Fibroblast of villous mesenchyme (primary cell): ENCODE results near the gene MFSD11. TPM values are rescaled to one million over a fixed set of nuclear protein-coding genes. Genes with fewer than 3 reads are reported as not detected.

Experiments used
- DNase-seq: peaks from one replicate; pipeline ENCODE4 v3.0.0-alpha.2; 2010; ENCODE audit warnings: low read depth
- H3K4me3 ChIP-seq: 2 replicates; pipeline ENCODE4 v1.5.1; 2011; ENCODE audit warnings: low read depth, mild to moderate bottlenecking, low read length
- CTCF ChIP-seq: IDR thresholded peaks from 2 replicates; pipeline ENCODE4 v1.5.1; 2012; ENCODE audit warnings: low read depth, mild to moderate bottlenecking, low read length; ENCODE audit not compliant: insufficient read depth
- total RNA-seq: library from RNA; depleted of rRNA; stranded (reverse); fragments of >200 nt; gene quantifications from 2 replicates; pipeline ENCODE4 v1.2.3, GENCODE V29; 2012

The MFSD11 gene
- total RNA-seq, 1 donor: 44.5 TPM

DNA sequence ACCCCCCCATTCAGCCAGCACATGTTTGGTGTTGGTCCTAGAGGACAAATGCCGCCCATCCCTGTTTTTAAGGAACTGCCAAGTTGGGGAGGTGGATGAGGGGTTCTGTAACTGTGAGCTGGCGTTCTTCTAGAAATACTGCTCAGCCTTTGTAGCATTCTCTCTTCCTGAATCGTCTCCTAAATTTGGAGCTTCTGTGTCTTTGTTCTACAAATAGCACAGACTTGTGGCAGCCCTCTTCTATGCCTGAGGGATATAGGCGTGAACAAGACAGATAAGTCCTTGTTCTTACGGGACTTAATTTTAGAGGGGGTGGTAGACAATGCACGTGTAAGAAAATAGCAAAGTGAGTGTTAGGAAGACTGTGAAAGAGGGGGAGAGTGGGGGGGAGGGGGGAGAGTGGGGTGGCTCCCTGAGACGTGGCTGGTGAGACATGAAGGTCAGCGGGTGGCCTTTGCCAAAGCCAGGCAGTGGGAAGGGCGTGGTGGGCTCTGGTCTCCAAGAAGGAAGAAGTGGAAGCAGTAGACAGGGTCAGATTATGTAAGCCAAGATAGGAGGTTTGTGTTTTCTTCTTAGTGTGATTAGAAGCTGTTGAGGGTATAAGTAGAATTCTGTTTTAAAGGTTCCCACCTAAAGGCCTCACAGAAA, 9.9 kb downstream of the MFSD11 start:
- no peak for DNase-seq
- TF ChIP-seq CTCF: no peak
- H3K4me3 ChIP-seq: no peak overlapping the region

- no peak for TF ChIP-seq CTCF
- DNase-seq: no peak
- no peak overlapping the region for H3K4me3 ChIP-seq
Observed at GRCh38 chr17:76748657-76749056, 10.7 kb downstream of the MFSD11 start.

- no peak for DNase-seq
- no peak overlapping the region for H3K4me3 ChIP-seq
- TF ChIP-seq CTCF: no peak
Observed at GRCh38 chr17:76751416-76751993, 13.6 kb downstream of the MFSD11 start.

DNA sequence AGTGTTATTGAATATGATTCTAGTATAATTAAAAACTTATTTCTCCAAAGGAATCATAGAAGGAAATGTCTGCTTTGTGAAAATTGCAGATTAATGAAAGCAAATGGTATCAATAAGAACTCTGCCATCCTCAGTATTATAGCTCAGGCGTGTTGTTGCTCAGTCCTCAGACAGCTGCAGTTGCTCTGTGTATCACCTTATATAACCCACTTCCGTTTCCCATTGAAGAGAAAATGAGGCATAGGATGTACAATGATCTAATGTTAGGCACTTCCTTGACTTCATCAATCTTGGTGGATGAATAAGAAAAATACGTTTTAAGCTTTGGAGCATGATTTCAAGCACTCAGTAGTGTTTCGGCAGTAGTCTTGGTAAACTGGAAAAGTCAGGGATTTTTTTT, 14.1 kb downstream of the MFSD11 start:
- H3K4me3 ChIP-seq: no peak overlapping the region
- TF ChIP-seq CTCF: no peak
- DNase-seq: no peak

DNA sequence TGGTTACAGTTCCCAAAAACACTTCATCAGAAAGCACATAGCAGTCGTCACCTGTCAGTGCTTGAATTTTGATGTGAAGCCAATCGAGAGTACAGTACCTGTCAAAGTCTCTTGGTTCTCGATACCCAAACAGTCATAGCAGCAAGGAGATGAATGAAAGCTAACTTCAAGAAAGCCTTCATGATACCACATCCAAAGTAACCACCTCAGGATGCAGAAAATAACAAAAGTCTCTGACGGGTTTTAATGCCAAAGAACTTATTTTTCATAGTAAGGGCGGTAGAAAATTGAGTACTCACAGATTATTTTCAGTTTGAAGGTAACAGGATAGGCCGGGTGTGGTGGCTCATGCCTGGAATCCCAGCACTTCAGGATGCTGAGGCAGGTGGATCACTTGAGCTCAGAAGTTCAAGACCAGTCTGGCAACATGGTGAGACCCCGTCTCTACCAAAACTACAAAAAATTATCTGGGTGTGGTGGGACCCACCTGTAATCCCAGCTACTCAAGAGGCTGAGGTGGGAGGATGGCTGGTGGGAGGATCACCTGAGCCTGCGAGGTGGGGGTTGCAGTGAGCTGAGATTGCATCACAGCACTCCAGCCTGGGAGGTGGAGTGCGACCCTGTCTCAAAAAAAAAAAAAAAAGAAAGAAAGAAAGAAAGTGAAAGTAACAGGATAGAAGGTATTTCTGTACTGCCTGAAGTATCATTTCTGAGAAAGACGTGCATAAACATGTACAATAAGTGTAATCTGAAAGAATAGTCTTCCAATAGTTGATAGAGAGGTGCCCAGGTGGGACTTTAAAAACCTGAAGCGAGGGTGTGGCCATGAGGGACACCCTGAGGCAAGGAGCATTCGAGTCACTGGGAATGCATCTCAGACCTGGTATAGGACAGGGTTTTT, 15.4 kb downstream of the MFSD11 start:
- TF ChIP-seq CTCF: no peak
- no peak for DNase-seq
- H3K4me3 ChIP-seq: no peak overlapping the region

DNA sequence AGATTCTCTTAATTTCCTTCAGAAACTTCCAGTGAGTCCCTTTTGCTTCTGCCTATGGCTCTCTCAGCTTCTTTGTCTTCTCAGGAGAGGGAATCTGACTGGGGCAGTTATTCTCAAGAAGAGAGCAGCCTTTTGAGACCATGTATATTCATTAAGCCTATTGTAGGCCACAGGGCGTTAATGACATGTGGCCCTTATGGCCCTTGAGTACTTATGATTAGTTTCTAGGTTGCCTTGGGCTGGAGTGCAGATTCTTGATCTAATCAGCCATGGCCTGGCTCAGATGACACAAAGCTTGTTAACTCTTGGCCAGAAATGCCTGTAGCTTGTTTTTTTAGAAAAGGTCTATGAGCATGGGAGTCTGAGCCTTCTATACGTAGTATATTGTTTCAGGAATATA, 17.4 kb downstream of the MFSD11 start:
- DNase-seq: no peak
- no peak overlapping the region for H3K4me3 ChIP-seq
- no peak for TF ChIP-seq CTCF
